Mammary epithelial cell (primary cell): Measurements from ENCODE around the gene SERTAD2.

Experiments
- EZH2 ChIP-seq: IDR thresholded peaks from 2 replicates; pipeline ENCODE4 v1.6.1; 2012; ENCODE audit warnings: low read length, inconsistent platforms, borderline replicate concordance
- TF ChIP-seq, protein P1 (sequence below), 2 donors: IDR thresholded peaks in 1 of 2; conservative IDR thresholded peaks in 1 of 2; 2 replicates each; pipeline ENCODE4 v1.5.1; 2011 to 2012; ENCODE audit warnings: inconsistent platforms in 2 of 2, low read length in 2 of 2, mild to moderate bottlenecking in 2 of 2, control low read depth in 1 of 2, low read depth in 1 of 2; ENCODE audit not compliant: insufficient read depth in 1 of 2; ENCODE audit errors: extremely low read depth in 1 of 2

DNA sequence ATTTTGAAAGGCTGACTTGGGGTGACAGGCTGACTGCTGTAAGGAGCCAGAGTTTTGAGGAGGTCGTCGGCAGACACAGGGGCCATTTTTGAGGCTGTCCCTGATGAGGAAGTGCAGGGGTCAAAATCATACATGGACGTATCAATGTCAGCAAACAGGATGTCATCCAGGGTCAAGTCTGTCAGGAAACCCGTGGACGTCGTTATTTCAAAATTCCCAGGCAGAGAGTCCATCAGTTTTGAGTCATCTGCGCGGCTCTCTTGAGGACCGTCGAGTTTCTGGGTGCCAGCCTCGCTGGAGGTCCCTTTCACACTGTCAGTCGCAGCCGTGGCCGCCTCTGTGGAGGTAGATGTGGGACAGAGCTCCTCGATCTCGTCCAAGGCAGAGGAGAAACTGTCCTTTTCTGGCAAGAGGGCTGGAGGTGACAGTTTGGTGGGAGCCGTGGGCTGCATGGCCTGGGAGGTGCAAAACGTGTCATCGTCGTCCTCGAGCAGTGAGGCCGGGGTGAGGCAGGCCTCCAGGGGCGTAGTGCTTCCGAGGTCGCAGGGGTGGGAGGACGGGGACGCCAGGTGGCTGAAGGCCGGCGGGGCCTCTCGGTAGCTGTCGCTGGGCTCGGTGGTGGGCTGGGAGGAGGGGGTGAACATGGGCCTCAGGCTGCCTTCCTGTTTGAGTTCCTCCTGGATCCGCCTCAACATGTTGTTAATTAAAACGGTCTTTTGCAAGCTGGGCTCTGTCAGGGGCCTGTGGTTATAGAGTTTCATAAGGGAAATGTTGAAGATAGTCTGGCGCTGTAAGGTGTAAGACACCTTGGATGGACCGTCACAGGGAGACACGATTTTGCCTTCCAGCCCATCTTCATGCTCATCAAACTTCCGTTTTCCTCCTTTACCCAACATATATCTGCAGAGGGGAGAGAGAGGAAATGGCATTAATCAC, 17.5 kb downstream of the SERTAD2 start:
- TF ChIP-seq, protein P1, sequence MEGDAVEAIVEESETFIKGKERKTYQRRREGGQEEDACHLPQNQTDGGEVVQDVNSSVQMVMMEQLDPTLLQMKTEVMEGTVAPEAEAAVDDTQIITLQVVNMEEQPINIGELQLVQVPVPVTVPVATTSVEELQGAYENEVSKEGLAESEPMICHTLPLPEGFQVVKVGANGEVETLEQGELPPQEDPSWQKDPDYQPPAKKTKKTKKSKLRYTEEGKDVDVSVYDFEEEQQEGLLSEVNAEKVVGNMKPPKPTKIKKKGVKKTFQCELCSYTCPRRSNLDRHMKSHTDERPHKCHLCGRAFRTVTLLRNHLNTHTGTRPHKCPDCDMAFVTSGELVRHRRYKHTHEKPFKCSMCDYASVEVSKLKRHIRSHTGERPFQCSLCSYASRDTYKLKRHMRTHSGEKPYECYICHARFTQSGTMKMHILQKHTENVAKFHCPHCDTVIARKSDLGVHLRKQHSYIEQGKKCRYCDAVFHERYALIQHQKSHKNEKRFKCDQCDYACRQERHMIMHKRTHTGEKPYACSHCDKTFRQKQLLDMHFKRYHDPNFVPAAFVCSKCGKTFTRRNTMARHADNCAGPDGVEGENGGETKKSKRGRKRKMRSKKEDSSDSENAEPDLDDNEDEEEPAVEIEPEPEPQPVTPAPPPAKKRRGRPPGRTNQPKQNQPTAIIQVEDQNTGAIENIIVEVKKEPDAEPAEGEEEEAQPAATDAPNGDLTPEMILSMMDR (conservative IDR thresholded peaks at IDR 0.05 in 1 of 2, IDR thresholded peaks at IDR 0.05 in 1 of 2; ENCODE audit: extremely low read depth in 1 of 2, insufficient read depth in 1 of 2, low read depth in 1 of 2, low read length in 2 of 2) = no peak
- no peak for TF ChIP-seq EZH2
